Measurements from ENCODE around the gene VASP. TPM values are rescaled to one million over a fixed set of nuclear protein-coding genes. Genes with fewer than 3 reads are reported as not detected.

VASP gene
- total RNA-seq, 1 donor from 2014 or later: 106 TPM

- no peak for DNase-seq (ENCODE audit: low read depth)
- TF ChIP-seq CTCF (conservative IDR thresholded peaks at IDR 0.05; ENCODE audit: low read depth, low read length): no peak
- H3K4me3 ChIP-seq (ENCODE audit: low read depth, low read length): no peak overlapping the region
These were observed 42.3 kb upstream of the VASP start for GRCh38 chr19:45464852-45465441.

GRCh38 chr19:45467115-45467455 is 40.2 kb upstream of the VASP start:
- no peak for TF ChIP-seq CTCF (conservative IDR thresholded peaks at IDR 0.05; ENCODE audit: low read depth, low read length)
- H3K4me3 ChIP-seq (ENCODE audit: low read depth, low read length): peak overlapping the region; percentile 95
- DNase-seq (ENCODE audit: low read depth): no peak

GRCh38 chr19:45467456-45468158 is 39.7 kb upstream of the VASP start, which contains the start of gene FOSB:
FOSB (plus strand) TSS chr19:45467996; CDS start chr19:45468587, 591 bp downstream.
- DNase-seq (ENCODE audit: low read depth): no peak
- H3K4me3 ChIP-seq (ENCODE audit: low read depth, low read length): peak within 1 kb of the TSS; percentile 95
- peak; percentile 20 for TF ChIP-seq CTCF (conservative IDR thresholded peaks at IDR 0.05; ENCODE audit: low read depth, low read length)

GRCh38 chr19:45468159-45468651 is 39.1 kb upstream of the VASP start:
- peak overlapping the region; percentile 95 for H3K4me3 ChIP-seq (ENCODE audit: low read depth, low read length)
- no peak for DNase-seq (ENCODE audit: low read depth)
- TF ChIP-seq CTCF (conservative IDR thresholded peaks at IDR 0.05; ENCODE audit: low read depth, low read length): peak; percentile 22

GRCh38 chr19:45468803-45469131 is 38.5 kb upstream of the VASP start:
- no peak for TF ChIP-seq CTCF (conservative IDR thresholded peaks at IDR 0.05; ENCODE audit: low read depth, low read length)
- DNase-seq (ENCODE audit: low read depth): no peak
- H3K4me3 ChIP-seq (ENCODE audit: low read depth, low read length): peak overlapping the region; percentile 95

- TF ChIP-seq CTCF (conservative IDR thresholded peaks at IDR 0.05; ENCODE audit: low read depth, low read length): no peak
- H3K4me3 ChIP-seq (ENCODE audit: low read depth, low read length): peak overlapping the region; percentile 95
- no peak for DNase-seq (ENCODE audit: low read depth)
These were observed 37.9 kb upstream of the VASP start for GRCh38 chr19:45469132-45469944.

Data from epithelial cell of proximal tubule (primary cell).